Activated T-cell treated with anti-CD3 and anti-CD28 coated beads for 4 hours (primary cell): ENCODE results near the gene SPRTN.

Experiments
- DNase-seq: peaks from one replicate; pipeline ENCODE4 v3.0.0-alpha.2; 2020

Gene SPRTN, protein sequence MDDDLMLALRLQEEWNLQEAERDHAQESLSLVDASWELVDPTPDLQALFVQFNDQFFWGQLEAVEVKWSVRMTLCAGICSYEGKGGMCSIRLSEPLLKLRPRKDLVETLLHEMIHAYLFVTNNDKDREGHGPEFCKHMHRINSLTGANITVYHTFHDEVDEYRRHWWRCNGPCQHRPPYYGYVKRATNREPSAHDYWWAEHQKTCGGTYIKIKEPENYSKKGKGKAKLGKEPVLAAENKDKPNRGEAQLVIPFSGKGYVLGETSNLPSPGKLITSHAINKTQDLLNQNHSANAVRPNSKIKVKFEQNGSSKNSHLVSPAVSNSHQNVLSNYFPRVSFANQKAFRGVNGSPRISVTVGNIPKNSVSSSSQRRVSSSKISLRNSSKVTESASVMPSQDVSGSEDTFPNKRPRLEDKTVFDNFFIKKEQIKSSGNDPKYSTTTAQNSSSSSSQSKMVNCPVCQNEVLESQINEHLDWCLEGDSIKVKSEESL

DNA sequence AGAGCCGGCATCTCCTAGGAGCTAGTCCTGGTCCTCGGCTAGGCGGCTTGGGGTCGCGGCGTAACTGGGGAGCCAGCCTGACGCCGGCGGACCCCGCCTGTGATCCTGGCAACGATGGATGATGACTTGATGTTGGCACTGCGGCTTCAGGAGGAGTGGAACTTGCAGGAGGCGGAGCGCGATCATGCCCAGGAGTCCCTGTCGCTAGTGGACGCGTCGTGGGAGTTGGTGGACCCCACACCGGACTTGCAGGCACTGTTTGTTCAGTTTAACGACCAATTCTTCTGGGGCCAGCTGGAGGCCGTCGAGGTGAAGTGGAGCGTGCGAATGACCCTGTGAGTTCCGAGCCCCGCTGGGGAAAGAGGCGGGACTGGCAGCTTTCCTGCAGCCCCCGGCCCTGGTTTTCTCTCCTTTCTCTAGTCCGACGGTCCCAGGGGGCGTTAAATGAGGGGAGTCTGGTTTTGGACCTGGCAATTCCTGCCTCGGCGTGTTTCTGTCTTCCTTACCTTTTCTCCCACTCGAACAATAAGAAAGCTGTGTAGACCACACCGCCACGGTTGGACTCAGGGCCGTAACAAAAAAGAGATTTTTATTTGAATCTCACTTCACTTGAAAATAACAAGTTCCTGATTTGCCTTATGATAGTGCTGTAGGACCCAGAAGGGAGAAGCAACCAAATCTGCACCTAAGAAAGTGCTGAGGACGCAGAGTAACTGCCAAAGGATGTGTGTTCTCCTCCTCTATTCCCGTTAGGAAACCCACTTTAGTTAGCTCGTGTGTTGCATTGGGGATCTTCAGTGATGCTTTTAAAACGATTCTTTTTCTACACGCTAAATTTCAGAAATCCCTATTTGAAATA is at the start of gene SPRTN:
SPRTN (plus strand) TSS at position 24 of the 859 bp plus-strand sequence; CDS start at position 115, 91 bp downstream.
- no peak for DNase-seq

DNA sequence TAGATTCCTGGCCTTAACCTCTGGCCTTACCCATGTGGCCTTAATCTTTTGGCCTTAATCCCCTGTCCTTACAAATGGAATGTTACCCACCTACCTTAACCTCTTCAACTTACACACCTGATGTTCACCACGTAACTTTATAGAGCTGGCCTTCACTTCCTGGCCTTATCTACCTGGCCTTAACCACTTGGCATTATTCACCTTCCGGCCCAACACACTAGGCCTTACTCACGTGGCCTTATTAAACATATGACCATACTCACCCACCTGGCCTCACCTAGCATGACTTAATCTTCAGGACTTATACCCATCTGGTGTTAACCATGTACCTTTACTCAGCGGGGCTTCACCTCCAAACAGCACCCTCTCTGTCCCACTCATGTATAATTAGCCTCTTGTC is 42.2 kb upstream of the SPRTN start:
- DNase-seq = no peak

DNA sequence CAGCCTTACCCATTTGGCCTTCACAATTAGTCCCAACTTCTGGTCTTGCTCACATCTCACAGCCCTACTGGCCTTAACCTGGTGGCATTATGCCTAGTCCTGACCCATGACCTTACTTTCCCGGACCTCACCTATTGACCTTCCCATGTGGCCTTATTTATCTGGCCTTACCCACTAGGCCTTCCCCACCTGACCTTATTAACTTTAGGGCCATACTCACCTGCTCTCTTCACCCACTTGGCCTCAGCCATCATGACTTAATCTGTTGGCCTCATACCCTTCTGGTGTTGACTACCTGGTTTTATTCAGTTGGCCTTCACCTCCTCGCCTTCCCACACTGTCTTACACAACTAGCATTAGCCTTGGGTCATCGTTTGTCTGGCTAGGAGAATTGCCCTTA is 36.1 kb upstream of the SPRTN start:
- no peak for DNase-seq

DNA sequence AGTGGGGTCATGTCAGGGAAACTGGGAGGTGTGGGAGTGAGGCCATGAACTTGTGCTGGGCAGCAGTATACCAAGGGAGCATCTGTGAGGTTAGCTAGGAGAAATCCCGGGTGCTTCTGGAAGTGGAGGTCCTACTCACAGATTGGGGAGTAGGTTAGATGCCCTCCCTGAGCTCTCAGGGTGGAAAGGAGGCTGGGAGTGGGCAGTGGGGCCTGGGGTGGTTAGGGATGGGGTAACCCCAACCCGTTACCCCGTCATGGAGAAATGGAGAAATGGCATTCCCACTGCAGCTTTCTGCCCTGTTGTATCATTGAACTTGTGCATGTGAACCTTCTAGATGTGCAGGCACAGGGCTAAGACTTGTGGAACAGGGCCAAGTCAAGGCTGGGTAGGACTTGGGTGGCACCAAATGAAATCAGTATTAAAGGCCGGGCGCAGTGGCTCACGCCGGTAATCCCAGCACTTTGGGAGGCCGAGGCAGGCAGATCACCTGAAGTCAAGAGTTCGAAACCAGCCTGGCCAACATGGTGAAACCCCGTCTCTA is 27.6 kb upstream of the SPRTN start:
- DNase-seq = no peak

DNA sequence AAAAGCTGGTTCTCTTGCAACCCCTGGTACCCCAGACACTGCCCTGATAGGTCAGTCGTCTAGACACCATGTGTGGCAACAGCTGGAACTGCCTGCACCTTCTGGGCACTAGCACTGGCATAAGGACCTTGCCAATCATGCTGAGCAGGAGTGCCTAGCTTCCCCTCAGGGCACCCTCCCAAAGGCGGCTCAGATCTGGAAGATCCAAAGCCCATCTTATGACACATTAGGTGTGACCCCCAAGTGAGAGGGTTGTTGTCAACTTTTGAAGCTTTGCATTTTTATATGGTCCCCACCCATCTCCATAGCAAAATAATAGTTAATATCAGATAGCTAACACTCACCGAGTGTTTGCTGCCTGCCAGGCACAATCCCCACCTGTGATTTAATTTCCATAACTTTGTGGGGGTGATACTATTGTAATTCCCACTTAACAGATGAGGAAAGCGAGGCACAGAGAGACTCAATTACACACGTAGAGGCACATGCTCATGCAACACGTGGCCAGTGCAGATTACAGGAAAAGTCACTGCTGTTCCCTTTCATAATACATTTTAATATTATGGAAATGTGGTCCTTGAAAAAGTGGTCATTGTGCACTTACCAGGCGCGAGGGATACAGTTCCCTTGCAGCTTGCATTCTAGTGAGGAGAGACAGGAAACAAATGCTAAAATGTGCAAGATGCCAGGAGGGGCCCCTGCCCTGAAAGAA is 26.2 kb upstream of the SPRTN start:
- no peak for DNase-seq

DNA sequence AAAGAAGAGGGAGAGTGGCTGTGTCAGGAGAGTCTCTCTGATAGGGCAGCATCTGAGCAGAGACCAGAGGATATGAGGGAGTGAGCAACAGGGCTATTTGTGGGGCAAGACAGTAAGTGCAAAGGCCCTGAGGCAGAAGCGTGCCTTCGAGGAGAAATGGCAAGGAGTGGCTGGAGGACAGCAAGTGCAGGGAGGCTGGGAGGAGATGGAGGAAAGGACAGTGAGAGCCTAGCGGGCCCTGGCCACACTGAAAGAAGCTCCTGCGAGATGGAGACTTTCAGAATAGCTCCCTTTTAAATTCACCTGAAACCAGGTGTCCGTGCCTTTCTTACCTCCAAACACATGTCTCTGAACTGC is 25.7 kb upstream of the SPRTN start:
- DNase-seq = no peak

DNA sequence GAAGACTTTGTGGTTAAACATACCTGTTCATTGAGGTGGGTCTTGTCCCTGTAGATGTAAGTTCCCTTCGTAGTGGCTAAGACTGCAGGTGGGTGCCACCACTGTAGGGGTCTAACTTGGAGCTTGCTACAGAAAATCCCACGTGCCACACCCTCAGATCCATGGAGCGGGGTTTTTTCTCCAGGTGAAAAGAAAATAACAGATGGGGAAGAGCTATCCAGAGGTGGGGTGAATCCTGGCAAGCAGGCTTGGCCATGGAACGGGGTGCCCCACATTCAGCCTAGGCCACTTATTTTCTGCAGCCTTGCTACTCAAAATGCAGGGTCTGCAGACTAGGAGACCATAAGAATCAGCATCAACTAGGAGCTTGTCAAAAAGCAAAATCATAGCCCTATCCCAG is 24.4 kb upstream of the SPRTN start:
- DNase-seq = no peak

DNA sequence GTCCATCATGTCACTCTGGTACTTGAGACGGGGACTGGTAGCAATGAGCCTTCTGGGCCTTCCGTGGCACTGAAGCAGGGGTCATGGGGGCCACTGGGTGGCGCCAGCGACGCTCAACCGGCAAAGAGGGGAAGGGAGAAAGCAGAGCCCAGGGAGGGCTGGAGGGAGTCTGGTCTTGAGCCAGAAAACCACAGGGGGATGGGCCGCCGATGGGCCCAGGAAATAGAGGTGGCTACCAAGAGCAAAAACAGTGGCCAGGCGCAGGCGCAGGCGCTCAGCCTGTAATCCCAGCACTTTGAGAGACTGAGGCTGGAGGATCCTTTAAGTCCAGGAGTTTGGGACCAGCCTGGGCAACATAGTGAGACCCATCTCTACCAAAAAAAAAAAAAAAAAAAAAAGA is 22.2 kb upstream of the SPRTN start:
- DNase-seq = no peak

DNA sequence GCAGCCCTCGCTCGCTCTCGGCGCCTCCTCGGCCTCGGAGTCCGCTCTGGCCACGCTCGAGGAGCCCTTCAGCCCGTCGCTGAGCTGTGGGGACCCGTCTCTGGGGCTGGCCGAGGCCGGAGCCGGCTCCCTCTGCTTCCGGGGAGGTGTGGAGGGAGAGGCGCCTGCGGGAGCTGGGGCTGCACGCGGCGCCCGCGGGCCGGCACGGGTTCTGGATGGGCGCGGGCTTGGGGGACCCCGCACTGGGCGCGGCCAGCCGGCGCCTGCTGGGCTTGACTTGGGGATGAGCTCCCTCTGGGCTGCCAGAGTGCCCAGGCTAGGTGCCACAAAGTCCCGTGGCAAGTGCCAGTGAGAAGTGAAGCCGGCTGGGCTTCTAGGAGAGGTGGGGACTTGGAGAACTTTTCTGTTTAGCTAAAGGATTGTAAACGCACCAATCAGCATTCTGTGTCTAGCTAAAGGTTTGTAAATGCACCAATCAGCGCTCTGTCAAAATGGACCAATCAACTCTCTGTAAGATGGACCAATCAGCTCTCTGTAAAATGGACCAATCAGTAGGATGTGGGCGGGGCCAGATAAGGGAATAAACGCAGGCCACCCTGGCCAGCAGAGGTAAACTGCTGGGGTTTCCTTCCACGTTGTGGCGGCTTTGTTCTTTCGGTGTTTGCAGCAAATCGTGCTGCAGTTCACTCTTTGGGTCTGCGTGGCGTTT is 20.6 kb upstream of the SPRTN start:
- no peak for DNase-seq

DNA sequence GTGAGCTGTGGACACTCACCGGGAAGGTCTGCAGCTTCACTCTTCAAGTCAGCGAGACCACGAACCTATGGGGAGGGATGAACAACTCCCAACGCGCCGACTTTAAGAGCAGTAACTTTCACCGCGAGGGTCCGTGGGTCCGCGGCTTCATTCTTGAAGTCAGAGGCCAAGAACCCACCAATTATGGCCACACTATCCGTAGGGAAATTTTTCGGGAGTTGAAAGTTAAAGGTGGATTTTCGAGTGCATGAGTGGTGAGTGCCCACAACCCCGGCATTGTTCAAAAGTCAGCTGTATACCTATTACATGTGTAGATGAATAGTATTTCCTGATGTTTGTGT is 20.1 kb upstream of the SPRTN start:
- DNase-seq = no peak

DNA sequence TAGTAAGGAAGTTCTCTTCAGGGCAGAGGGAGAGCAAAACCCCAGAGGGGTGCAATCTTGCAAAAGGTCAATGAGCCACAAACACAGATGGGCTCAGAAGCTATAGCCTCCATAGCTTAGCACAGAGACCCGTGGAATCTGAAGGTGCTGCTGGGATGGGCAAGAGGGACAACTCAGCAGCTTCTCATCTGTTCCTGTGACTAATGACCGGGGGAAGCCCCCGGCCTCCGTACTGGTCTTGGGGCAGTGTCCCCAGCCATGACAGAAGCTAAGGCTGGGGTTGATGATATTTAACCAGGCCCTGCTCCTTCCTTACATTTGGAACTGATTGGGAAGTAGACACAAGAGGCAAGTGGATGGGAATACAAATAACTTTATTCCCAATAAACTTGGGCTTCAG is 19.5 kb upstream of the SPRTN start:
- DNase-seq = no peak

DNA sequence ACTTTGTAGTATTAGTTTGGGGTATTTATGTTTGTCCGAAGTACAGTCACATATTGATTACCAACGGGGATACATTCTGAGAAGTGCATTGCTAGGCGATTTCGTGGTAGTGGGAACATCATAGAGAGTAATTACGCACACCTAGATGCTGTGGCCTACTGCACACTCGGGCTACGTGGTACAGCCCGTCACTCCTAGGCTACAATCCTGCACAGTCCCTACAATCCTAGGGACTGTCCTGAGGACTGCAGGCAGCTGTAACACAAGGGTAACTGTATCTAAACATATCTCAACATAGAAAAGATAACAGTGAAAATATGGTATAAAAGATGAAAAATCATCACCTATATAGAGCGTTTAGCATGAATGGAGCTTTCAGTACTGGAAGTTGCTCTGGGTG is 19.0 kb upstream of the SPRTN start:
- DNase-seq = no peak

DNA sequence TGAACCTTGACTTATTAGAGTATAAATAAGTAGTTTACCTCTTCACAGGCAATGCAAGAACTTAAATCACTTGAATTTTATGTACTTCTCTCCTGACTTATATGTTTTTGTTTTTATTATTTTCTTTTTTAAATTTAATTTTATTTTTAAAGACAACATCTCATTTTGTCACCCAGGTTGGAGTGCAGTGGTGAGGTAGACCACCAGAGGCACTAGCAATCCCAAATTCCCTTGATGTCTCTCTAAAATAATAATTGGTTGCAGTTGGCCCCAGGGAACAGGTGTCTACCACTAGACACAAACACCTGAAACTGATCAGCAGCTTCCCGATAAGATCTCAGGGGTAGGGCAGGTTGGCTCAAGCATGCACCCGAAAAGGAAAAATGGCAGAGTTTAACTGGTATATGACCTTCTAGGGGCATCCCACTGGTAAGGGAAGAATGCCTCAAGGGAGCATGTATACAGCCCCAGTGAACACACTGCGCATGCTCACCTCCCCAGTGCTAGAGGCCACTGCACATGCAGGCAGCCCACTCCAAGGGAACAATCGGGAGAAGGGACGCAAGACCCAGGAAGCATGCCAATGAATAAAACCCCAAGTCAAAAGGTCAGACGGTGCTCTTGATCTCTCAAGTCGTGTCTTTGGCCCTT is 15.1 kb upstream of the SPRTN start:
- no peak for DNase-seq

DNA sequence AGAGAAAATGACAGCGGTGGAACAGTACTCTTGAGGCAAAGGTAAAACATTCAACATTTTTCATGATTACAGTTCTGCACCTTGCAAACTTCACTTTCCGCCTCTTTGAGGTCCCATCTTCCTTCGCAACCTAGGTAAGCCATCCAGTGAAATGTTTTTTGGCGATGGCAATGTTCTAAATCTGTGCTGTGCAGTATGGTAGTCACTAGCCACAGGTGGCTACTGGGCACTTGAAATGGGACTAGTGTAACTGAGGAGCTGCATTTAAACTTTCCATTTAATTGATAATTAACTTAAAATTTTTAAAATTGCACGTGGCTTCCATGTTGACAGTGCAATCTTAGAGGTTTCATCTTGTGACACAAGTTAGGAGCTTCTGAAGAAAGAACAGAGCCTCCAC is 13.4 kb upstream of the SPRTN start:
- DNase-seq = no peak

DNA sequence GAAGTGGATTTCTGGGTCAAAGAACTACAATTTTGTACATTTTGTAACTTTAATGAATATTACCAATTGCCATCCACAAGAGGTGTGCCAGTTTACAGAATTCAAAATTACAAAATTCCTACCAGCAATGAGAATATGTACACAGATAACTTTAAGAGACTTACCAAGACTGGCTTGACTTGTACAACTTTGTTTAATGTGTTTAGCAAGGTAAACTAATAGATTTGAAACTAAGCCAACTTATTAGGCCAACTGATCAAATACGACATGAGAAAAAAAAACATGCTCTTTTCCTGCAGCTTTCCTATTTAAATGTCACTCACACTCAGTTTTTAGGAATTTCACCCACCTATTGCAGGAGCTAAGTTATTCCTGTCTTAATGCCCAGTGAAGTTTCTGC is 11.8 kb upstream of the SPRTN start:
- no peak for DNase-seq

DNA sequence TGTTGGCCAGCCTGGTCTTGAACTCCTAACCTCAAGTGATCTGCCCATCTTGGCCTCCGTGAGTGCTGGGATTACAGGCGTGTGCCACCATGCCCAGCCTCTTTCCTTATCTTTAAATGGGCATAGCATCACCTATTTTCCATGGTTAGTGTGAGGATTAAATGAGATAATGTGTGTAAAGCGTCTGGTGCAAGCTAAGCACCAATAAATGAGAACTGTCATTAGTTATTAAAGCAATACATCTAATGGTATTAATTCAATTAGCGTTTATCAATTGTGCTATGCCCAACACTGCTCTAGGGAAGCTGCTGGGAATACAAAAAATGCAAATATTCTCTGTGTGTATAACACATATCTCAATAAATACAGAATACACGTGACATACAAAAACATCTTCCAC is 10.5 kb upstream of the SPRTN start:
- no peak for DNase-seq

DNA sequence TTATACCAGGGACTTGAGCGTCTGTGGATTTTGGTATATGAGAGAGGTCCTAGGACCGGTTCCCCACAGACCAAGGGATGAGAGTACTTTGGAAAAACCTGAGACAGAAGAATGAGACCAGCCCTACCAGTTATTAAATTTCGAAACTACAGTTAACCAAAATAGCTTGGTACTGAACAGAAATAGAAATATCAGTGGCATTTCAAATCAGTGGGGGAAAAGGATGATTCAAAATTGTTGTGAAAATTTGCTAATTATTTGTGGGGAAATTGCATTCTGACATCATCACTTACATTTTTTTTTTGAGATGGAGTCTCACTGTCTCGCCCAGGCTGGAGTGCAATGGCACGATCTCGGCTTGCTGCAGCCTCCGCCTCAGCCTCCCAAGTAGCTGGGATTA is 8.6 kb upstream of the SPRTN start:
- no peak for DNase-seq

DNA sequence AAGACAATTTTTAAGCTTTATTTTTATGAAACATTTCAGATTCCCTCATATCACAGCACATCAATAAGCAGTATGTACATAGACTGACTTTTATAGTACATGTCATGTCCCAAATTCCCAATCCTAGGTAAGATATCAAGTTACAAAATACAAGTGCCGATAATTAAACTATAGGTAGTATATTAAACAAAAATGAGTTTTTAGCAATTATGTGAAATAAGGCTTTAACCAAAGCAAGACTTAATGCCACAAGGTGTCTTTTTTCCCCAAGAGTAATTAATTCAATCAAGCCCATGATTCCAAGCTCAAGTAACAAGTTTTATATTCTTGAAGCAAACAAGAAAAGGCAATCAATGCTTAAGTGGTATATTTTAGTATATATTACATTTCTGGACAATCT is 5.3 kb upstream of the SPRTN start:
- no peak for DNase-seq

DNA sequence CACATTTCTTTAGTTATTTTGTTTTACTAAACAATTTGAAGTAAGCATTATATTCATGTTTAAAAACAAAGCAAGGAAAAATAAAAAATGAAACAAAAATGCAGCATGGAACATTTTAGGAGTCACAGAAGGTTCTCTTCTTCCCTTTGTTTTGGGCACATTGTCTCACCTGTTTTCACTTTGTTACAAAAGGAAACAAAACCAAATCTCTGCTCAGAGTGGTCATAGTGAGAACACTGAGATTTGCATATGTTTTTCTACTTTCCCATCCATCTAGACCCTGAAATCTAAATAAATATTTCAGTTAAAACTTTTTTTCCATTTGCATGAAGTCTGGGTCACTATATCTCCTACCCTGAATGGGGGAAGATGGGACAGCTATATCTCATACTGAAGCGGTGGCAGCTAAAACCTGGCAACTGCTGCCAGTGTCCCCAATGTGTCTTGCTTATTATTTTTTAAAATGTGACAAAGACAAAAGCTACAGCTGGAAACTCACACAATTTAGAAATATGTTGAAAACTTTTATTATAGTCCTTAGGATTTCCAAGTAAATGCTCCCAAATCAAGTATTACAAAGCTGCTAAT is 3.9 kb upstream of the SPRTN start:
- DNase-seq = no peak

DNA sequence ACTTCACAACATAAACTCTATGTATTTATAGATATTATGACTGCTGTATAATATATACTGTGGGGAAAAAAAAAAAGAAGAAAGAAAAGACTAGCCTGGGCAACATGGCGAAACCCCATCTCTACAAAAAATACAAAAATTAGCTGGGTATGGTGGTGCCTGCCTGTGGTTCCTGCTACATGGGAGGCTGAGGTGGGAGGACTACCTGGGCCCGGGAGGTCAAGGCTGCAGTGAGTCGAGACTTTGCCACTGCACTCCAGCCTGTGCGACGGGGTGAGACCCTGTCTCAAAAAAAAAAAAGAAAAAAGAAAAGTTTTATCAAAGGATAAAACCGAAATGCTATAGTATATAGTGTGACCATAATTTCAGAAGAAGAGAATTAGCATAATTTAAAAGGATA is 3.1 kb upstream of the SPRTN start:
- DNase-seq = no peak

DNA sequence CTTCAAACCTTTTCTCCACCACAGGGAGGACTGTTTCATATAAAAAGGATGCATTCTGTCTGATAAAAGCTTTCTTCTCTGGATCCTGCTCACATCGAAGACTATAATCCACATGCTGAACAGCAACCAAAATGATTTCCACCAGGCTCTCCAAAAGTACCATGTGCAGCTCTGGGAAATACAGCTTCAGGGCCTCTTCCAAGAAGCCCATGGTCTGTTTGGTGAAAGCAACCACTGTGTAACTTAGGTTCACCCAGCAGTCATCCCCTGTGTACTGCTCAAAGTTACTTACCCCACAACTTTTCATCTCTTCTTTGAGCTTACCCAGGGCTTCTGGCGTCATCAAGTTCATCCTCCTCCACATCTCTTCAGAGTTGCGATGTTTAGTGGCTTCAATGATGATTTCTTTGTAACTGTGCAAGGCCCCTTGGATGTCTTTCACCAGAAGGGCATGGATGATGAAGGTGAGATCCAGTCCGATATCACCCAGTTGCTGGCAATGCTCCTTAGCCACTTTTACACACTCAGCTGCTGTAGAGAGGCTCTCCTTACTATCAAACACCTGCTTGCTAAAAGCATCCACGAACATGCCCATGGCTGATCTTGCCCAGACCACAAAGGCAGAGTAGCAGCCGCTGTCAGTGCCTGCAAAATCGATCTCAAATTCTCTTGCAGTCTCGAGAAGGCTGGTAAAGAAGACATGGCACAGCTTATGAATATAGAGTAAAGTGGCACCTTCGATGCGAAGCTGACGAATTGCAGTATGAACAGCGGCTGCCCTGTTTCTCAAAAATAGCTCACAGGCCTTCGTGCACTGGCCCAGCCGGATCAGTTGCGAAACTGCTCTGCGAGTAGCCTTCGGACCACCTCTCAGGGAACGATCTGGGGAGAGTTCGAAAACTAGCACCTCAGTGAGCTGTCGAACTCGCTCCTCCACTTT is 2.2 kb upstream of the SPRTN start:
- no peak for DNase-seq
